ENCODE results near the gene CSTF2T.
"Not testable (repeated sequence)": the region's sequence is repeated elsewhere in the genome, so short reads cannot be mapped to it uniquely, and the experiment has no call there.

The CSTF2T gene

GRCh38 chr10:51689536-51689935 is 9.9 kb downstream of the CSTF2T start:
- in situ Hi-C loops (cut with MboI; ENCODE audit: low sequenced_read_pairs, unreplicated experiment) = no loop called here
- no peak for TF ChIP-seq CTCF (IDR thresholded peaks at IDR 0.05; ENCODE audit: borderline replicate concordance, control extremely low read depth, extremely low read depth, insufficient read depth, missing control alignments)
- DNase-seq (ENCODE audit: low spot score) = no peak

- not testable (repeated sequence) for DNase-seq (ENCODE audit: low spot score)
These were observed 10.6 kb downstream of the CSTF2T start for GRCh38 chr10:51688826-51689225.

GRCh38 chr10:51687296-51687695 is 12.1 kb downstream of the CSTF2T start:
- no peak for TF ChIP-seq CTCF (IDR thresholded peaks at IDR 0.05; ENCODE audit: borderline replicate concordance, control extremely low read depth, extremely low read depth, insufficient read depth, missing control alignments)
- in situ Hi-C loops (cut with MboI; ENCODE audit: low sequenced_read_pairs, unreplicated experiment) = no loop called here
- DNase-seq (ENCODE audit: low spot score) = no peak

More at GRCh38 chr10:51688826-51689225, 10.6 kb downstream of the CSTF2T start:
- in situ Hi-C loops (cut with MboI; ENCODE audit: low sequenced_read_pairs, unreplicated experiment) = not testable (repeated sequence)

- no peak for TF ChIP-seq CTCF (IDR thresholded peaks at IDR 0.05; ENCODE audit: borderline replicate concordance, control extremely low read depth, extremely low read depth, insufficient read depth, missing control alignments)
- in situ Hi-C loops (cut with MboI; ENCODE audit: low sequenced_read_pairs, unreplicated experiment) = no loop called here
- no peak for DNase-seq (ENCODE audit: low spot score)
These were observed 13.6 kb downstream of the CSTF2T start for GRCh38 chr10:51685768-51686167.

GRCh38 chr10:51683031-51683691 is 16.2 kb downstream of the CSTF2T start:
- in situ Hi-C loops (cut with MboI; ENCODE audit: low sequenced_read_pairs, unreplicated experiment) = no loop called here
- no peak for TF ChIP-seq CTCF (IDR thresholded peaks at IDR 0.05; ENCODE audit: borderline replicate concordance, control extremely low read depth, extremely low read depth, insufficient read depth, missing control alignments)
- no peak for DNase-seq (ENCODE audit: low spot score)

GRCh38 chr10:51679841-51680240 is 19.6 kb downstream of the CSTF2T start:
- no peak for DNase-seq (ENCODE audit: low spot score)
- in situ Hi-C loops (cut with MboI; ENCODE audit: low sequenced_read_pairs, unreplicated experiment) = no loop called here
- TF ChIP-seq CTCF (IDR thresholded peaks at IDR 0.05; ENCODE audit: borderline replicate concordance, control extremely low read depth, extremely low read depth, insufficient read depth, missing control alignments) = no peak

GRCh38 chr10:51675088-51675487 is 24.3 kb downstream of the CSTF2T start:
- in situ Hi-C loops (cut with MboI; ENCODE audit: low sequenced_read_pairs, unreplicated experiment) = no loop called here
- no peak for TF ChIP-seq CTCF (IDR thresholded peaks at IDR 0.05; ENCODE audit: borderline replicate concordance, control extremely low read depth, extremely low read depth, insufficient read depth, missing control alignments)
- DNase-seq (ENCODE audit: low spot score) = no peak

Measured in GM13976 (cell line).